GM12878 (cell line): ENCODE results near the gene HMG20B. TPM values are rescaled to one million over a fixed set of nuclear protein-coding genes. Genes with fewer than 3 reads are reported as not detected.

ENCODE experiments used
- ATAC-seq: fragments of 200-7000 bp; cut with Tn5 transposase; 3 replicates; pipeline ENCODE4 v1.9.1; 2020; ENCODE audit warnings: mild to moderate bottlenecking, moderate library complexity
- BruUV-seq: library from RNA; stranded (reverse); fragments of 400-500 nt; replicated peaks from 2 replicates; lab custom pipeline; 2021; lab: Mats Ljungman, UMichigan
- CTCF ChIA-PET: fragments of 300-600 bp; sonication (Branson Sonifier 250); formaldehyde crosslinking; extraction: SDS; loops from one replicate; lab custom pipeline; 2021; ENCODE audit warnings: inconsistent platforms; lab: Yijun Ruan, JAX
- POLR2A ChIA-PET: fragments of 350-600 bp; formaldehyde crosslinking; extraction: SDS; loops from one replicate; lab custom pipeline; 2021; ENCODE audit warnings: inconsistent platforms; lab: Charles Lee
- RAD21 ChIA-PET: fragments of 300-600 bp; sonication (Branson Sonifier 250); formaldehyde crosslinking; loops from one replicate; lab custom pipeline; 2023; ENCODE audit warnings: antibody characterized with exemption; ENCODE audit not compliant: unreplicated experiment; lab: Charles Lee
- SMC1A ChIA-PET: fragments of 300-600 bp; sonication (Branson Sonifier 250); formaldehyde crosslinking; loops from one replicate; lab custom pipeline; 2023; ENCODE audit not compliant: unreplicated experiment, uncharacterized antibody; lab: Charles Lee
- DNase-seq: peaks from one replicate; pipeline ENCODE4 v3.0.0-alpha.2; 2011; ENCODE audit warnings: low read depth, low spot score
- FAIRE-seq: peaks from 3 replicates; lab custom pipeline; 2011; peaks lifted over from hg19 to GRCh38; lab: Jason Lieb, UNC
- H2AFZ ChIP-seq: 2 replicates; pipeline ENCODE4 v1.6.0; 2011; ENCODE audit warnings: low read depth, low read length, control low read depth; ENCODE audit not compliant: control insufficient read depth
- H3K27ac ChIP-seq: 2 replicates; pipeline ENCODE4 v1.5.1; 2011; ENCODE audit warnings: control low read depth; ENCODE audit not compliant: control insufficient read depth, insufficient read depth
- H3K27me3 ChIP-seq, 2 experiments: replicated peaks in 1 of 2; 2 replicates each; pipeline versions ENCODE4 v1.6.0 to v1.6.1; 2011; ENCODE audit warnings: low read length in 1 of 2; ENCODE audit not compliant: control insufficient read depth in 2 of 2, insufficient read depth in 2 of 2
- H3K36me3 ChIP-seq, 2 experiments: 2 replicates each; pipeline ENCODE4 v1.5.1; 2011; ENCODE audit warnings: low read length in 1 of 2; ENCODE audit not compliant: control insufficient read depth in 2 of 2, insufficient read depth in 2 of 2
- H3K4me1 ChIP-seq: 2 replicates; pipeline ENCODE4 v1.6.1; 2011; ENCODE audit warnings: mild to moderate bottlenecking, low read length, moderate library complexity, mixed read lengths; ENCODE audit not compliant: control insufficient read depth, insufficient read depth
- H3K4me2 ChIP-seq: 2 replicates; pipeline ENCODE4 v1.6.0; 2011; ENCODE audit warnings: control low read depth; ENCODE audit not compliant: control insufficient read depth, insufficient read depth
- H3K4me3 ChIP-seq: fragments of 200-600 bp; sonication (generic); 2 replicates; pipeline ENCODE4 v1.5.1; 2016
- H3K79me2 ChIP-seq: 2 replicates; pipeline ENCODE4 v1.6.0; 2011; ENCODE audit warnings: low read length; ENCODE audit not compliant: control insufficient read depth, insufficient read depth
- H3K9ac ChIP-seq: 2 replicates; pipeline ENCODE4 v1.8.0; 2011; ENCODE audit warnings: low read length, control low read depth, mixed read lengths; ENCODE audit not compliant: control insufficient read depth, insufficient read depth
- H3K9me3 ChIP-seq: replicated peaks from 3 replicates; pipeline ENCODE4 v1.5.1; 2011; ENCODE audit warnings: mild to moderate bottlenecking, low read length; ENCODE audit not compliant: control insufficient read depth, insufficient read depth
- H4K20me1 ChIP-seq: 2 replicates; pipeline ENCODE4 v1.6.0; 2011; ENCODE audit not compliant: control insufficient read depth, insufficient read depth
- CHD2 ChIP-seq: IDR thresholded peaks from 2 replicates; pipeline ENCODE4 v1.6.1; 2011; ENCODE audit warnings: low read depth, low read length, improper control_type of control experiment, borderline replicate concordance
- GATAD2B ChIP-seq: fragments of 450-650 bp; conservative IDR thresholded peaks from 2 replicates; pipeline ENCODE4 v1.6.1; 2017; ENCODE audit warnings: low read depth, mild to moderate bottlenecking, moderate library complexity
- NBN ChIP-seq: fragments of 450-650 bp; IDR thresholded peaks from 2 replicates; pipeline ENCODE4 v1.6.1; 2016
- RUNX3 ChIP-seq: IDR thresholded peaks from 2 replicates; pipeline ENCODE4 v1.6.1; 2012; ENCODE audit warnings: low read length, inconsistent platforms
- WGBS: methylation state at CpG from one replicate; pipeline ENCODE4 v1.1.6; 2016; ENCODE audit warnings: low lambda C conversion rate; ENCODE audit not compliant: insufficient replicate concordance, insufficient coverage; ENCODE audit errors: missing lambda C conversion rate; 5-methylcytosine and 5-hydroxymethylcytosine counted together
- in situ Hi-C: fragments of 300-500 bp; cut with MboI; formaldehyde crosslinking; loops from 9 replicates; pipeline ENCODE4 v1.14.3; 2018; ENCODE audit warnings: mixed read lengths
- intact Hi-C: fragments of 100-400 bp; cut with micrococcal nuclease; formaldehyde crosslinking; loops from one replicate; pipeline ENCODE4 v1.14.2; 2022; ENCODE audit not compliant: unreplicated experiment
- polyA plus RNA-seq, 11 experiments: library from polyadenylated mRNA; depleted of rRNA in 4 of 11; unstranded in 6 of 11; stranded (reverse) in 5 of 11; fragments of >200 nt; fragmentation: Nextera tagmentation in 4 of 11; fragmentation: Illumina TruSeq in 1 of 11; extraction: Ambion mirVana in 4 of 11; extraction: Trizol in 1 of 11; gene quantifications; 1 replicate in 1 of 11; 2 replicates in 10 of 11; pipeline versions ENCODE4 v1.2.1 to v1.2.3, GENCODE V29; 2011 to 2016; ENCODE audit warnings: inconsistent platforms in 2 of 11, missing spikeins in 2 of 11, low read depth in 1 of 11
- total RNA-seq, 4 experiments: library from RNA; depleted of rRNA in 3 of 4; stranded (reverse); fragments of >200 nt in 3 of 4; fragmentation: Illumina TruSeq in 1 of 4; extraction: Trizol in 1 of 4; gene quantifications; 2 replicates each; pipeline versions ENCODE4 v1.2.1 to v1.2.3, GENCODE V29; 2013 to 2021

The HMG20B gene
- total and polyA plus RNA-seq, 10 of the 15 experiments (the other 5 are each of a cell fraction or from before 2014, with no cell fraction given), result 0.37 to 92.7 (median 47.0) TPM

- no peak for TF ChIP-seq RUNX3
Observed at GRCh38 chr19:3609779-3610719, 37.3 kb downstream of the HMG20B start (continued).

DNA sequence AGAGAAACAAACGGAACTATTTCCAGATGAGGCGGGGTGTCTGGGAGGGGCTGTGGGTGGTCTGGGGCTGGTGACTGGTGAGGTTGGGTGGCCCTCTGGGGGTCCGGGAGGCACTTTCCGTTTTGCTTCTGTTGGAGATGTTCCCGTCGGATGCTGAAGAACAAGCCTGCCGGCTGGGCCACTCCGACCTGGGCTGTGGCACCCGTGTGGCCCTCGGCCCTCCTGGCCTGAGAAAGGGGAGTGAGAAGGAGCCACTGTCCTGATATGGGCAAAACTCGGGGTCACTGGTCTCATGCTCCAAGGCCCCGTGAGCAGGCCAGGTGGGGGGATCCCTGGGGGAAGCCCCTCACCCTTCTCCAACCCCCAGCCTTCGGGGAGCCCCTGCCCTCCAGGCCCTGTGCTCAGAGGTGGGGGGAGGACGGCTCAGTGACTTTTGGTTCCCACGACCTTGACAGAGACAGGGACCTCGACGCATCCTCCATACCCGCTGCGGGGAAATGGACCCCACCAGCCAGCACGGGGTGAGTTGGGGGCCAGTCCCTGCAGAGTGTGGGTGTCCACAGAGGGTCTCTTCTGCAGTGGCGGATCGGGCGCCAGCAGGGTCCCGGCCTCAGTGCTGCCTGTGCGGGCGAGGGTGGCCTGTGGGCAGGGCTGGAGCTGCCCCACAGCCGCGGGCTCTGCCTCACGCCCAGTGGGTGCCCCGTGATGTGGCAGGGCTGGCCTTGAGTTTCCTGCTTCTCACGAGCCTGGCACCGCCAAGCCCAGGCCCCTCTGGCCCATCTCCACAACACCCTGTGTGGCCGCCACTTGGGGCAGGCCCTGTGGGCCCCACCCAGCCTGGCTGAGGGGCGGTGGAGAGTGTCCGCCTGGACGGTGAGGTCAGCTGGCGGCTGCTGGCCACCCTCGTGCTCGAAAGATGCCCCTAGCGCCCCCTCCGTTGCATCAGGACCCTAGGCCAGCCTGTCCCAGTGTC is 38.3 kb downstream of the HMG20B start:
- ATAC-seq (no peak), DNase-seq (no peak), FAIRE-seq (no peak)
- Histone ChIP-seq H3K27ac (no peak overlapping the region), H3K9ac (no peak overlapping the region), H2AFZ (no peak overlapping the region), H3K79me2 (no peaks in the 10 kb centered on the region), H3K4me2 (no peak overlapping the region), H3K4me3 (no peak overlapping the region), H3K4me1 (no peaks in the 10 kb centered on the region), H3K9me3 (no peaks in the 10 kb centered on the region), H4K20me1 (no peaks in the 10 kb centered on the region), H3K36me3 (peaks cover 0 to 8% of the 10 kb centered on the region in 2 experiments; a peak in 3 of 4 replicates), H3K27me3 (no peaks in the 10 kb centered on the region)
- 83% methylated on average over 37 of the region's 41 CpGs for WGBS
- in situ Hi-C loops (no loop called here), intact Hi-C loops (no loop called here)
- SMC1A ChIA-PET, result no interaction called here
- TF ChIP-seq GATAD2B (0 out of 2 replicates have a peak, but pooled peaks have one; percentile 18), CHD2 (no peak), NBN (no peak)
- RAD21 ChIA-PET, result no interaction called here
- no TSS peak for BruUV-seq
- POLR2A ChIA-PET, result no interaction called here
- CTCF ChIA-PET, result interaction anchor here (0.7 kb wide), 1 partner anchor 21 kb away, joined by 3 read pairs; no protein-coding TSS in a partner anchor
